HG03135 (cell line): ENCODE measurements around the gene OSGEP.
"Not testable (repeated sequence)": the region's sequence is repeated elsewhere in the genome, so short reads cannot be mapped to it uniquely, and the experiment has no call there.

Experiments used
- ATAC-seq: cut with Tn5 transposase; IDR thresholded peaks from one replicate; pipeline ENCODE4 v1.9.1; 2021; ENCODE audit warnings: mild to moderate bottlenecking, moderate library complexity; ENCODE audit not compliant: unreplicated experiment

Gene OSGEP

GRCh38 chr14:20470603-20470901, 15.9 kb upstream of the OSGEP start:
- no peak for ATAC-seq

GRCh38 chr14:20469890-20470602, 15.4 kb upstream of the OSGEP start:
- ATAC-seq = peak; percentile 23

GRCh38 chr14:20469242-20469889, 14.8 kb upstream of the OSGEP start, which contains the start of gene PNP:
PNP (plus strand) TSS chr14:20469406; CDS start chr14:20469525, 119 bp downstream.
- ATAC-seq = peak; percentile 95

- no peak for ATAC-seq
These were observed 14.2 kb upstream of the OSGEP start for GRCh38 chr14:20468764-20469241.

- peak; percentile 95 for ATAC-seq
These were observed 6.9 kb upstream of the OSGEP start, which contains the start of gene PIP4P1 for GRCh38 chr14:20461225-20462141. PIP4P1 (minus strand) TSS chr14:20461434; CDS start chr14:20461325, 109 bp downstream.

GRCh38 chr14:20460458-20461224, 6.0 kb upstream of the OSGEP start:
- peak; percentile 15 for ATAC-seq

GRCh38 chr14:20458031-20458789, 3.6 kb upstream of the OSGEP start:
- no peak for ATAC-seq

- ATAC-seq = no peak
These were observed 2.4 kb upstream of the OSGEP start for GRCh38 chr14:20456971-20457370.

- peak; percentile 56 for ATAC-seq
These were observed 1.0 kb upstream of the OSGEP start for GRCh38 chr14:20455355-20456300.

- not testable (repeated sequence) for ATAC-seq
These were observed 1.8 kb downstream of the OSGEP start for GRCh38 chr14:20452831-20453230.

- ATAC-seq = no peak
These were observed 7.7 kb downstream of the OSGEP start for GRCh38 chr14:20446889-20447288.

GRCh38 chr14:20443650-20444049, 11.0 kb downstream of the OSGEP start:
- ATAC-seq = not testable (repeated sequence)

- no peak for ATAC-seq
These were observed 13.2 kb downstream of the OSGEP start for GRCh38 chr14:20441461-20441860.

GRCh38 chr14:20440882-20441281, 13.7 kb downstream of the OSGEP start:
- no peak for ATAC-seq

GRCh38 chr14:20440465-20440864, 14.1 kb downstream of the OSGEP start:
- no peak for ATAC-seq

GRCh38 chr14:20438664-20439063, 15.9 kb downstream of the OSGEP start:
- ATAC-seq = no peak

GRCh38 chr14:20436363-20436755, 18.3 kb downstream of the OSGEP start:
- no peak for ATAC-seq

GRCh38 chr14:20435582-20436362, 18.8 kb downstream of the OSGEP start, which contains the start of gene KLHL33:
KLHL33 (minus strand) TSS chr14:20436166; CDS start chr14:20435811, 355 bp downstream.
- ATAC-seq = no peak
